NCI-H82 (cell line): ENCODE measurements around the gene VIT.
A peak's percentile ranks its signal among the peaks of the same experiment; 100 is the strongest.
"Not testable (repeated sequence)": the region's sequence is repeated elsewhere in the genome, so short reads cannot be mapped to it uniquely, and the experiment has no call there.

Experiments
- DNase-seq: peaks from one replicate; lab custom pipeline; 2025; lab: John Stamatoyannopoulos, UW

VIT gene

GRCh38 chr2:36807223-36807886, 110.8 kb downstream of the VIT start:
- peak; percentile 18 for DNase-seq

GRCh38 chr2:36808386-36809068, 112.0 kb downstream of the VIT start:
- DNase-seq = no peak

- no peak for DNase-seq
Observed at GRCh38 chr2:36809069-36809445, 112.5 kb downstream of the VIT start.

- peak; percentile 85 for DNase-seq
Observed at GRCh38 chr2:36811071-36811470, 114.6 kb downstream of the VIT start.

- DNase-seq = peak; percentile 63
Observed at GRCh38 chr2:36812196-36812595, 115.7 kb downstream of the VIT start.

- peak; percentile 85 for DNase-seq
Observed at GRCh38 chr2:36818542-36818941, 122.0 kb downstream of the VIT start.

- no peak for DNase-seq
Observed at GRCh38 chr2:36819095-36819711, 122.7 kb downstream of the VIT start.

GRCh38 chr2:36820942-36821605, 124.6 kb downstream of the VIT start:
- no peak for DNase-seq

- peak; percentile 32 for DNase-seq
Observed at GRCh38 chr2:36823862-36824261, 127.4 kb downstream of the VIT start.

- peak; percentile 8 for DNase-seq
Observed at GRCh38 chr2:36824273-36824672, 127.8 kb downstream of the VIT start.

- not testable (repeated sequence) for DNase-seq
Observed at GRCh38 chr2:36824683-36825082, 128.2 kb downstream of the VIT start.

GRCh38 chr2:36831185-36831584, 134.7 kb downstream of the VIT start:
- no peak for DNase-seq

GRCh38 chr2:36834203-36834602, 137.7 kb downstream of the VIT start:
- DNase-seq = no peak

GRCh38 chr2:36834731-36835524, 138.4 kb downstream of the VIT start:
- DNase-seq = no peak

- DNase-seq = no peak
Observed at GRCh38 chr2:36839976-36840617, 143.6 kb downstream of the VIT start.

- no peak for DNase-seq
Observed at GRCh38 chr2:36843838-36844237, 147.3 kb downstream of the VIT start.

- no peak for DNase-seq
Observed at GRCh38 chr2:36849265-36849664, 152.8 kb downstream of the VIT start.

- no peak for DNase-seq
Observed at GRCh38 chr2:36854241-36854640, 157.7 kb downstream of the VIT start.

- DNase-seq = no peak
Observed at GRCh38 chr2:36855429-36855828, 158.9 kb downstream of the VIT start.

- DNase-seq = no peak
Observed at GRCh38 chr2:36857713-36858112, 161.2 kb downstream of the VIT start.

- DNase-seq = no peak
Observed at GRCh38 chr2:36858551-36859365, 162.3 kb downstream of the VIT start.
